Measurements from ENCODE around the gene CITED4.

The CITED4 gene

GRCh38 chr1:40876436-40876761 is 14.2 kb upstream of the CITED4 start:
- Histone ChIP-seq H3K23ac (ENCODE audit: low read depth, low read length, poor library complexity) (no peak overlapping the region), H3K4ac (ENCODE audit: low read length) (no peak overlapping the region), H4K8ac (ENCODE audit: low read depth, low read length) (no peak overlapping the region), H3K14ac (ENCODE audit: low read length) (no peak overlapping the region), H4K91ac (ENCODE audit: low read depth, low read length, poor library complexity) (no peak overlapping the region), H3K9me3 (replicated peaks in 1 of 2; ENCODE audit: control insufficient read depth in 2 of 2, insufficient read depth in 1 of 2, low read depth in 1 of 2, low read length in 2 of 2) (peaks cover 0 to 2% of the 10 kb centered on the region in 2 donors), H3K4me3 (ENCODE audit: low read length in 2 of 2) (no peak overlapping the region), H3K4me1 (ENCODE audit: control insufficient read depth in 2 of 2, insufficient read depth in 1 of 2, low read depth in 1 of 2, low read length in 2 of 2) (peaks cover 3 to 8% of the 10 kb centered on the region in 2 donors), H2BK12ac (ENCODE audit: low read length) (no peak overlapping the region), H2BK15ac (ENCODE audit: low read length) (no peak overlapping the region), H3K36me3 (replicated peaks in 1 of 2; ENCODE audit: control insufficient read depth in 2 of 2, insufficient read depth in 2 of 2, low read length in 2 of 2) (no peaks in the 10 kb centered on the region), H3K9ac (ENCODE audit: low read depth, low read length, poor library complexity) (no peak overlapping the region), H2BK120ac (ENCODE audit: low read depth, low read length) (no peak overlapping the region), H3K18ac (ENCODE audit: low read length) (no peak overlapping the region), H2BK5ac (ENCODE audit: low read length) (no peak overlapping the region), H3K79me1 (ENCODE audit: low read depth, low read length) (no peaks in the 10 kb centered on the region), H3K27me3 (ENCODE audit: control insufficient read depth in 3 of 3, insufficient read depth in 3 of 3, low read depth in 1 of 3, low read length in 3 of 3) (no peaks in the 10 kb centered on the region), H3K27ac (replicated peaks; ENCODE audit: low read length) (no peak overlapping the region), H2AK5ac (ENCODE audit: low read depth, low read length) (no peak overlapping the region), H2AFZ (ENCODE audit: low read length) (no peak overlapping the region), H3K4me2 (ENCODE audit: insufficient read depth, low read length, poor library complexity, severe bottlenecking) (no peak overlapping the region)
- DNase-seq (ENCODE audit: low spot score) = no peak
- WGBS, 2 donors (ENCODE audit: extremely low coverage in 2 of 2, insufficient read length in 2 of 2, insufficient replicate concordance in 1 of 2) = no CpG with 5 or more reads among the region's 2 CpGs

- H3K14ac ChIP-seq (ENCODE audit: low read length) = no peak overlapping the region
- no CpG with 5 or more reads among the region's 7 CpGs for WGBS, 2 donors (ENCODE audit: extremely low coverage in 2 of 2, insufficient read length in 2 of 2, insufficient replicate concordance in 1 of 2)
- H4K8ac ChIP-seq (ENCODE audit: low read depth, low read length) = no peak overlapping the region
- H3K4me3 ChIP-seq (ENCODE audit: low read length in 2 of 2) = no peak overlapping the region
- H3K4me2 ChIP-seq (ENCODE audit: insufficient read depth, low read length, poor library complexity, severe bottlenecking) = no peak overlapping the region
- no peak overlapping the region for H3K27ac ChIP-seq (replicated peaks; ENCODE audit: low read length)
- H3K18ac ChIP-seq (ENCODE audit: low read length) = no peak overlapping the region
- no peak overlapping the region for H3K9ac ChIP-seq (ENCODE audit: low read depth, low read length, poor library complexity)
- no peak overlapping the region for H3K4ac ChIP-seq (ENCODE audit: low read length)
- H2BK12ac ChIP-seq (ENCODE audit: low read length) = no peak overlapping the region
- DNase-seq (ENCODE audit: low spot score) = no peak
- no peaks in the 10 kb centered on the region for H3K79me1 ChIP-seq (ENCODE audit: low read depth, low read length)
- H2AFZ ChIP-seq (ENCODE audit: low read length) = no peak overlapping the region
- H2BK5ac ChIP-seq (ENCODE audit: low read length) = no peak overlapping the region
- H2BK120ac ChIP-seq (ENCODE audit: low read depth, low read length) = no peak overlapping the region
- H3K4me1 ChIP-seq (ENCODE audit: control insufficient read depth in 2 of 2, insufficient read depth in 1 of 2, low read depth in 1 of 2, low read length in 2 of 2) = peaks cover 0 to 4% of the 10 kb centered on the region in 2 donors
- no peak overlapping the region for H4K91ac ChIP-seq (ENCODE audit: low read depth, low read length, poor library complexity)
- H3K27me3 ChIP-seq (ENCODE audit: control insufficient read depth in 3 of 3, insufficient read depth in 3 of 3, low read depth in 1 of 3, low read length in 3 of 3) = peaks cover 0 to 4% (median 0%) of the 10 kb centered on the region in 3 experiments
- H3K36me3 ChIP-seq (replicated peaks in 1 of 2; ENCODE audit: control insufficient read depth in 2 of 2, insufficient read depth in 2 of 2, low read length in 2 of 2) = no peaks in the 10 kb centered on the region
- no peak overlapping the region for H2AK5ac ChIP-seq (ENCODE audit: low read depth, low read length)
- H2BK15ac ChIP-seq (ENCODE audit: low read length) = no peak overlapping the region
- H3K23ac ChIP-seq (ENCODE audit: low read depth, low read length, poor library complexity) = no peak overlapping the region
- peaks cover 0 to 2% of the 10 kb centered on the region in 2 donors for H3K9me3 ChIP-seq (replicated peaks in 1 of 2; ENCODE audit: control insufficient read depth in 2 of 2, insufficient read depth in 1 of 2, low read depth in 1 of 2, low read length in 2 of 2)
Measured at GRCh38 chr1:40873863-40874472, 11.8 kb upstream of the CITED4 start.

- no peak overlapping the region for H4K8ac ChIP-seq (ENCODE audit: low read depth, low read length)
- no CpG with 5 or more reads among the region's 3 CpGs for WGBS, 2 donors (ENCODE audit: extremely low coverage in 2 of 2, insufficient read length in 2 of 2, insufficient replicate concordance in 1 of 2)
Measured at GRCh38 chr1:40872276-40872675, 10.1 kb upstream of the CITED4 start.

GRCh38 chr1:40870135-40870728 is 8.1 kb upstream of the CITED4 start:
- Histone ChIP-seq H3K4ac (ENCODE audit: low read length) (no peak overlapping the region), H4K8ac (ENCODE audit: low read depth, low read length) (no peak overlapping the region), H3K9me3 (replicated peaks in 1 of 2; ENCODE audit: control insufficient read depth in 2 of 2, insufficient read depth in 1 of 2, low read depth in 1 of 2, low read length in 2 of 2) (no peaks in the 10 kb centered on the region), H3K14ac (ENCODE audit: low read length) (no peak overlapping the region), H3K4me3 (ENCODE audit: low read length in 2 of 2) (no peak overlapping the region), H3K4me2 (ENCODE audit: insufficient read depth, low read length, poor library complexity, severe bottlenecking) (no peak overlapping the region), H3K79me1 (ENCODE audit: low read depth, low read length) (no peaks in the 10 kb centered on the region), H4K91ac (ENCODE audit: low read depth, low read length, poor library complexity) (no peak overlapping the region), H3K36me3 (replicated peaks in 1 of 2; ENCODE audit: control insufficient read depth in 2 of 2, insufficient read depth in 2 of 2, low read length in 2 of 2) (no peaks in the 10 kb centered on the region), H2BK15ac (ENCODE audit: low read length) (no peak overlapping the region), H3K27me3 (ENCODE audit: control insufficient read depth in 3 of 3, insufficient read depth in 3 of 3, low read depth in 1 of 3, low read length in 3 of 3) (peaks cover 0 to 4% (median 0%) of the 10 kb centered on the region in 3 experiments), H2AK5ac (ENCODE audit: low read depth, low read length) (no peak overlapping the region), H3K27ac (replicated peaks; ENCODE audit: low read length) (no peak overlapping the region), H3K18ac (ENCODE audit: low read length) (no peak overlapping the region), H2AFZ (ENCODE audit: low read length) (no peak overlapping the region), H2BK120ac (ENCODE audit: low read depth, low read length) (no peak overlapping the region), H2BK5ac (ENCODE audit: low read length) (no peak overlapping the region), H3K4me1 (ENCODE audit: control insufficient read depth in 2 of 2, insufficient read depth in 1 of 2, low read depth in 1 of 2, low read length in 2 of 2) (no peaks in the 10 kb centered on the region), H3K9ac (ENCODE audit: low read depth, low read length, poor library complexity) (no peak overlapping the region), H2BK12ac (ENCODE audit: low read length) (no peak overlapping the region), H3K23ac (ENCODE audit: low read depth, low read length, poor library complexity) (no peak overlapping the region)
- no CpG with 5 or more reads among the region's 2 CpGs for WGBS, 2 donors (ENCODE audit: extremely low coverage in 2 of 2, insufficient read length in 2 of 2, insufficient replicate concordance in 1 of 2)
- no peak for DNase-seq (ENCODE audit: low spot score)

More at GRCh38 chr1:40872276-40872675, 10.1 kb upstream of the CITED4 start:
- Histone ChIP-seq H2BK12ac (ENCODE audit: low read length) (no peak overlapping the region), H2BK120ac (ENCODE audit: low read depth, low read length) (no peak overlapping the region), H3K4me1 (ENCODE audit: control insufficient read depth in 2 of 2, insufficient read depth in 1 of 2, low read depth in 1 of 2, low read length in 2 of 2) (no peaks in the 10 kb centered on the region), H3K4me2 (ENCODE audit: insufficient read depth, low read length, poor library complexity, severe bottlenecking) (no peak overlapping the region), H3K9ac (ENCODE audit: low read depth, low read length, poor library complexity) (no peak overlapping the region), H4K91ac (ENCODE audit: low read depth, low read length, poor library complexity) (no peak overlapping the region), H2AFZ (ENCODE audit: low read length) (no peak overlapping the region), H2BK5ac (ENCODE audit: low read length) (no peak overlapping the region), H3K36me3 (replicated peaks in 1 of 2; ENCODE audit: control insufficient read depth in 2 of 2, insufficient read depth in 2 of 2, low read length in 2 of 2) (no peaks in the 10 kb centered on the region), H3K27me3 (ENCODE audit: control insufficient read depth in 3 of 3, insufficient read depth in 3 of 3, low read depth in 1 of 3, low read length in 3 of 3) (peaks cover 0 to 4% (median 0%) of the 10 kb centered on the region in 3 experiments), H3K4ac (ENCODE audit: low read length) (no peak overlapping the region), H3K9me3 (replicated peaks in 1 of 2; ENCODE audit: control insufficient read depth in 2 of 2, insufficient read depth in 1 of 2, low read depth in 1 of 2, low read length in 2 of 2) (peaks cover 0 to 2% of the 10 kb centered on the region in 2 donors), H3K4me3 (ENCODE audit: low read length in 2 of 2) (no peak overlapping the region), H2AK5ac (ENCODE audit: low read depth, low read length) (no peak overlapping the region), H3K14ac (ENCODE audit: low read length) (no peak overlapping the region), H3K27ac (replicated peaks; ENCODE audit: low read length) (no peak overlapping the region), H3K79me1 (ENCODE audit: low read depth, low read length) (no peaks in the 10 kb centered on the region), H2BK15ac (ENCODE audit: low read length) (no peak overlapping the region), H3K23ac (ENCODE audit: low read depth, low read length, poor library complexity) (no peak overlapping the region), H3K18ac (ENCODE audit: low read length) (no peak overlapping the region)
- DNase-seq (ENCODE audit: low spot score) = no peak

All from neuronal stem cell (in vitro differentiated cells).